ENCODE results near the gene GRXCR1.

Gene GRXCR1

DNA sequence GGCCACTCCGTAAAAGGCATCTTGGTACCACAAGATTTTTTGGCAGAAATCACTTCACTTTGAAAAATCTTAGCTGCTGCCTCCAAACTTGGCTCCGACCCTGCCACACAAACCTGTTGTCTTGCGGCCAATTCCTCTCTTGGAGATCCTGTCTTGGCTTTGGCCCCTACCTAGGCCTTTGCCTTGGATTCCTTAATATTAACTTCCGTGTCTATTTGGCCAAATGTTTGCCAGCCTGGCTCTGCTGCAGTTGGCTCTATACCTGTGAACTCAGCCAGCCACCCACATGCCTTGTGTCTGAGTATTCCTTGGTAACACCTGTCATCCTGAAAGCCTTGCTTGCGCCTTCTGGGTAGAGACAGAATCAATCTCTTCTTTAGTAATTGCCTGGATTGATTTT is 12.5 kb downstream of the GRXCR1 start:
- TF ChIP-seq EZH2phosphoT487 (IDR thresholded peaks at IDR 0.05; ENCODE audit: low read depth) = no peak
- TF ChIP-seq, protein P1, sequence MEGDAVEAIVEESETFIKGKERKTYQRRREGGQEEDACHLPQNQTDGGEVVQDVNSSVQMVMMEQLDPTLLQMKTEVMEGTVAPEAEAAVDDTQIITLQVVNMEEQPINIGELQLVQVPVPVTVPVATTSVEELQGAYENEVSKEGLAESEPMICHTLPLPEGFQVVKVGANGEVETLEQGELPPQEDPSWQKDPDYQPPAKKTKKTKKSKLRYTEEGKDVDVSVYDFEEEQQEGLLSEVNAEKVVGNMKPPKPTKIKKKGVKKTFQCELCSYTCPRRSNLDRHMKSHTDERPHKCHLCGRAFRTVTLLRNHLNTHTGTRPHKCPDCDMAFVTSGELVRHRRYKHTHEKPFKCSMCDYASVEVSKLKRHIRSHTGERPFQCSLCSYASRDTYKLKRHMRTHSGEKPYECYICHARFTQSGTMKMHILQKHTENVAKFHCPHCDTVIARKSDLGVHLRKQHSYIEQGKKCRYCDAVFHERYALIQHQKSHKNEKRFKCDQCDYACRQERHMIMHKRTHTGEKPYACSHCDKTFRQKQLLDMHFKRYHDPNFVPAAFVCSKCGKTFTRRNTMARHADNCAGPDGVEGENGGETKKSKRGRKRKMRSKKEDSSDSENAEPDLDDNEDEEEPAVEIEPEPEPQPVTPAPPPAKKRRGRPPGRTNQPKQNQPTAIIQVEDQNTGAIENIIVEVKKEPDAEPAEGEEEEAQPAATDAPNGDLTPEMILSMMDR (IDR thresholded peaks at IDR 0.05; ENCODE audit: low read depth, low read length) = no peak
- Histone ChIP-seq H4K20me1 (ENCODE audit: insufficient read depth, low read length) (no peaks in the 10 kb centered on the region), H3K9me3 (ENCODE audit: insufficient read depth, low read length) (no peaks in the 10 kb centered on the region)

DNA sequence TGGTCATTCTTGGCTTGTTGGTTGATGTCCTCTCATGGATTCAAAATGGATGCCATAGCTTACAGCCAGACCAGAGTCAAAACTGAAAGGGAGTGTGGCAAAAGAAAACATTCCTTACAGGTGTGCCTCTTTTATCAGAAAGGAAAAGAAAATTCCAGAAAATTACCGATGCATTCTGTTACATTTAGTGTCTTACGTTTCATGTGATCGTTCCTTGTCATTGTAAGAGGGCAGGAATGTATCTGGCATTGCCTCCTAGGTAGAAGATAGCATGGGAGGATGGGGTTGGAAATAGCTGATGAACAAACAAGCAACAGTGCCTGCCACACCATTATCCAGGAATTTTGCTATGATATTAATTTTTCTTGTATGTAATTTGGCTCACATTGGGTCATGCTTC is 13.1 kb downstream of the GRXCR1 start:
- no peak overlapping the region for H3K9ac ChIP-seq (ENCODE audit: low read length)
- no peaks in the 10 kb centered on the region for H3K9me3 ChIP-seq (ENCODE audit: insufficient read depth, low read length)
- H3K79me2 ChIP-seq (ENCODE audit: low read length) = no peaks in the 10 kb centered on the region
- no peak overlapping the region for H3K27ac ChIP-seq (ENCODE audit: low read length)
- H4K20me1 ChIP-seq (ENCODE audit: insufficient read depth, low read length) = no peaks in the 10 kb centered on the region
- no peaks in the 10 kb centered on the region for H3K36me3 ChIP-seq (replicated peaks; ENCODE audit: low read depth, low read length)
- TF ChIP-seq EZH2phosphoT487 (IDR thresholded peaks at IDR 0.05; ENCODE audit: low read depth) = no peak
- TF ChIP-seq, protein P1 (IDR thresholded peaks at IDR 0.05; ENCODE audit: low read depth, low read length) = no peak
- no peak overlapping the region for H2AFZ ChIP-seq (ENCODE audit: low read depth, low read length)
- no peak overlapping the region for H3K4me2 ChIP-seq (ENCODE audit: low read length)
- no peak overlapping the region for H3K4me3 ChIP-seq (ENCODE audit: low read length)
- H3K27me3 ChIP-seq (ENCODE audit: low read depth, low read length) = no peaks in the 10 kb centered on the region
- H3K4me1 ChIP-seq (ENCODE audit: low read length) = no peaks in the 10 kb centered on the region

More for the DNA sequence above, 12.5 kb downstream of the GRXCR1 start:
- no peaks in the 10 kb centered on the region for H3K27me3 ChIP-seq (ENCODE audit: low read depth, low read length)
- no peak overlapping the region for H3K4me2 ChIP-seq (ENCODE audit: low read length)
- no peak overlapping the region for H3K9ac ChIP-seq (ENCODE audit: low read length)
- no peaks in the 10 kb centered on the region for H3K4me1 ChIP-seq (ENCODE audit: low read length)
- no peaks in the 10 kb centered on the region for H3K36me3 ChIP-seq (replicated peaks; ENCODE audit: low read depth, low read length)
- no peak overlapping the region for H3K27ac ChIP-seq (ENCODE audit: low read length)
- no peak overlapping the region for H3K4me3 ChIP-seq (ENCODE audit: low read length)
- no peak overlapping the region for H2AFZ ChIP-seq (ENCODE audit: low read depth, low read length)
- no peaks in the 10 kb centered on the region for H3K79me2 ChIP-seq (ENCODE audit: low read length)

DNA sequence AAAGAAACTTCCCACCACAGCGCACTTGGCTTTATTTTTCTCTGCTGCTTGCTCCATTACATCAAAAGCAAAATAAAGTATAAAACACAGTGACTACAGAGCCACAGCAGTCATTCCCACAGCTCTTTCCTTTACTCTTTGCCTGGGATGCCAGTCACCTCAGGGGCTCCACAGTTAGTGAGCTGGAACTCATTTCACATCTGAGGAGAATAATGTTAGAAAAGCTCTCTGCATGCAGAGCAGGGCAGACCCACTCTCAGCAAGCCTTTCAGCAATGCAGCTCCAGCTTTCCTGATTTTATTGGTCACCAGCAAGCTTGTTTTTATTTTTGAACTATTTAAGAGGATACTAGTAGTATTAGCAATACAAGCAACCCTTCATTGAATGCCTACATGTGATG is 13.8 kb downstream of the GRXCR1 start:
- H3K4me2 ChIP-seq (ENCODE audit: low read length) = no peak overlapping the region
- H3K9ac ChIP-seq (ENCODE audit: low read length) = no peak overlapping the region
- H4K20me1 ChIP-seq (ENCODE audit: insufficient read depth, low read length) = no peaks in the 10 kb centered on the region
- no peaks in the 10 kb centered on the region for H3K9me3 ChIP-seq (ENCODE audit: insufficient read depth, low read length)
- no peak overlapping the region for H2AFZ ChIP-seq (ENCODE audit: low read depth, low read length)
- H3K4me3 ChIP-seq (ENCODE audit: low read length) = no peak overlapping the region
- no peaks in the 10 kb centered on the region for H3K36me3 ChIP-seq (replicated peaks; ENCODE audit: low read depth, low read length)
- H3K27ac ChIP-seq (ENCODE audit: low read length) = no peak overlapping the region
- no peaks in the 10 kb centered on the region for H3K27me3 ChIP-seq (ENCODE audit: low read depth, low read length)
- TF ChIP-seq, protein P1 (IDR thresholded peaks at IDR 0.05; ENCODE audit: low read depth, low read length) = no peak
- TF ChIP-seq EZH2phosphoT487 (IDR thresholded peaks at IDR 0.05; ENCODE audit: low read depth) = no peak
- H3K79me2 ChIP-seq (ENCODE audit: low read length) = no peaks in the 10 kb centered on the region
- H3K4me1 ChIP-seq (ENCODE audit: low read length) = no peaks in the 10 kb centered on the region

DNA sequence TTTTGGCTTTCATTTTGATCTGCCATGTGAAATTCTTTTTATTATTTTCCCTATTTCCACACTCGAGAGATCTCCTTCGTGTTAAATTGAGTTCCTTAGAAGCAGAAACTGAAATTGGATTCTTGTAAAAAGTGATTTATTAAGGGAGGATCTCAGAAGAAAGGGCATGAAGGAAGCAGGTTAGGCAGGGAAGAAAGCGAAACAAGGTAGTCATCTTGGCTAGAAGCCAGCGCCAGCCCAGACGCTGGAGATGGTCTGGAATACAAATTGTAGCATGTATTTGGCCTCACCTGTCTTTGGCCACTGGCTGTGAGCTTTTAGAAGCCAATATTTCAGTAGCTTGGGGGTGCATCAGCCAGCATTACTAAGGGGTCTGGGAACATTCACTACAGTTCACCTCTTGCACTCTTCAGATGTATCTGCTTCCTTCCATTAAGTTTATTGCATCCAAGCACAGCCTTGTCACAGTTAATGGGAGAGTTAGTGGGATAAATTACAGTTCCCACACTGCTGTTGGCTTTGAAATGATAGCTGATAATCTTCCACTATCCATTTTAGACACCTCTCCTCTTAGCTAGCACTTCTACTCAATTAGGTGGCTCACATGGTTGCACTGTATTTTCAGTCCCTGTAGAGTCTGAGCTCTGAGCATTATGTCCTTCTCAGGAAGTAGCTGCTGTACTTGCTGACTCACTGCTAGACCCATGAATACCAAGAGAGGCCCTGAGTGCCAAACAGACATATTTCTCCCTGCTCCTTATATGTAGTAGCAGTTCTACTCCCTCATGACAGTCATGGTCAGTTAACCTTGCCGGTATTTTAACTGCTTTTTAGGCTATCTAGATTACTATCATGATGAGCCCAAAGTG is 14.6 kb downstream of the GRXCR1 start:
- Histone ChIP-seq H3K4me2 (ENCODE audit: low read length) (no peak overlapping the region), H3K4me3 (ENCODE audit: low read length) (no peak overlapping the region), H3K9ac (ENCODE audit: low read length) (no peak overlapping the region), H3K27ac (ENCODE audit: low read length) (no peak overlapping the region), H4K20me1 (ENCODE audit: insufficient read depth, low read length) (no peaks in the 10 kb centered on the region), H3K4me1 (ENCODE audit: low read length) (no peaks in the 10 kb centered on the region), H3K27me3 (ENCODE audit: low read depth, low read length) (no peaks in the 10 kb centered on the region), H3K9me3 (ENCODE audit: insufficient read depth, low read length) (no peaks in the 10 kb centered on the region), H2AFZ (ENCODE audit: low read depth, low read length) (no peak overlapping the region), H3K36me3 (replicated peaks; ENCODE audit: low read depth, low read length) (no peaks in the 10 kb centered on the region), H3K79me2 (ENCODE audit: low read length) (no peaks in the 10 kb centered on the region)
- TF ChIP-seq, protein P1 (IDR thresholded peaks at IDR 0.05; ENCODE audit: low read depth, low read length) = no peak
- TF ChIP-seq EZH2phosphoT487 (IDR thresholded peaks at IDR 0.05; ENCODE audit: low read depth) = no peak
